Activated CD4-positive, alpha-beta T cell treated with anti-CD3 and anti-CD28 coated beads for 36 hours (primary cell): ENCODE measurements around the gene TTC21A. TPM values are rescaled to one million over a fixed set of nuclear protein-coding genes. Genes with fewer than 3 reads are reported as not detected.

Experiments
- ATAC-seq: fragments of 200-7000 bp; cut with Tn5 transposase; one replicate; pipeline ENCODE4 v1.10.0; 2021; ENCODE audit warnings: mild to moderate bottlenecking, moderate library complexity
- CTCF ChIA-PET: fragments of 350-600 bp; sonication (Branson Sonifier 250); formaldehyde crosslinking; loops from one replicate; lab custom pipeline; 2021; ENCODE audit warnings: antibody characterized with exemption; lab: Charles Lee
- POLR2A ChIA-PET: fragments of 350-600 bp; sonication (Branson Sonifier 250); formaldehyde crosslinking; loops from one replicate; lab custom pipeline; 2021; ENCODE audit warnings: antibody characterized with exemption, inconsistent platforms; lab: Charles Lee
- DNase-seq: peaks from one replicate; pipeline ENCODE4 v3.0.0-alpha.2; 2020
- H3K27ac Mint-ChIP-seq: one replicate; pipeline ENCODE4 v1.8.0; 2021; ENCODE audit warnings: mixed read lengths
- H3K27me3 Mint-ChIP-seq: one replicate; pipeline ENCODE4 v1.8.0; 2021; ENCODE audit warnings: mixed read lengths
- H3K36me3 Mint-ChIP-seq: one replicate; pipeline ENCODE4 v1.8.0; 2021; ENCODE audit warnings: low read depth, mixed read lengths
- H3K4me1 Mint-ChIP-seq: one replicate; pipeline ENCODE4 v1.8.0; 2021; ENCODE audit warnings: mixed read lengths
- H3K4me3 Mint-ChIP-seq: one replicate; pipeline ENCODE4 v1.8.0; 2021; ENCODE audit warnings: mild to moderate bottlenecking, moderate library complexity, mixed read lengths
- H3K9me3 Mint-ChIP-seq: one replicate; pipeline ENCODE4 v1.8.0; 2021; ENCODE audit warnings: low read depth, mixed read lengths
- intact Hi-C, 2 experiments: fragments of 100-400 bp; cut with DNase I in 1 of 2; cut with micrococcal nuclease in 1 of 2; formaldehyde crosslinking; loops; one replicate each; pipeline versions ENCODE4 v1.14.2 to v1.15.1; 2022 to 2024; cut with DNase I, micrococcal nuclease
- total RNA-seq, 2 experiments: library from RNA; stranded (reverse); gene quantifications; one replicate each; pipeline ENCODE4 v1.2.3, GENCODE V29; 2021

Gene TTC21A
- total RNA-seq, 2 experiments from 2014 or later, result 1.8 to 2.3 TPM

DNA sequence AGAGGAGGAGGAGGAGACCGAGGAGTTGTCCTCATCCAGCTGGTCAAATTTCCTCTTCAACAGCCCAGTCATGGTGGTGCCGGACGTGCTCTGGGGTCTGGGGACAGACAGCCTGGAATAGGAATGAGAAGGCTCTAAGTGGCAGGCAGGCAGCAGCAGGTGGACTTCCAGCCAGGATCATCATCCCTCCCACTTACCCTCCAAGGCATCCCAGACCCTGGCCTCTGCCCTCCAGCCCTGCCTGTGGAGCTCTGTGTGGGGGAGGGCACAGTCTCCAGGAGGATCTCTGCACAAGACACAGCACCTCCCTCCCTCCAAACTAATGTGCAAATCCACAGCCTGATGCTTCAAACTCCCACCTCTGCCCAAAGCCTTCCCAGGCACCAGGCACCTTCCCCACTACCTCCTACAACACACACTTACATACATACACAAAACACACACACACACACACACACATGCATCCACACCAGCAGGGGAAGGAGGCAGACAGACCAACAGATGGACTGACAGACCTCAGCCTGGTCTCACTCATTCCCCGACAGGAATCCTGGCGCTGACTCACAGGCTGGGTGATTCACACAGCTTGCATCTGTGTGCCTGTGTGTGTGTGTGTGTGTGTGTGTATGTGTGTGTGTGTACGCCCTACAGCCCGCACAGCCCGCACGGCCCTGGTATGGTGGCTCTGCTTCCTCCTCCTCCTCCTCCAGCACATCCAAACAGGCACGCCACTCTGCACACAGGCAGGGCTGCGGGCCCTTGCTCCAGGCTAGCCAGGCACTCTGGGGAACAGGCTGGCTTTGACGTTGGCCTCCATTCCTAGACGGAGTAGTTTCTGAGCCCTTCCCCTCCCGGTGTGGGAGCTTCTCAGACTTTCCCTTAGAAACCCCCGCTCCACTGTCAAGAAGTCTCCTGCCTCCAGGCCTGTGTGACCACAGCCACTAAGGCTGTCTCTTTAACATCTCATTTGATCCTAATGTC lies 39.4 kb downstream of the TTC21A start:
- peak overlapping the region; percentile 95 for H3K27ac Mint-ChIP-seq
- H3K36me3 Mint-ChIP-seq, result peaks cover 94% of the 10 kb centered on the region
- intact Hi-C loops, result no loop called here
- DNase-seq (peak; percentile 90), ATAC-seq (peak; percentile 68)
- H3K4me1 Mint-ChIP-seq, result peaks cover 68% of the 10 kb centered on the region
- H3K4me3 Mint-ChIP-seq, result peak overlapping the region; percentile 93
- no peaks in the 10 kb centered on the region for H3K9me3 Mint-ChIP-seq
- no peaks in the 10 kb centered on the region for H3K27me3 Mint-ChIP-seq
- POLR2A ChIA-PET, result interaction anchor here (1.5 kb wide), 1 partner anchor 11 kb away, joined by 4 read pairs; no protein-coding TSS in a partner anchor
- CTCF ChIA-PET, result interaction anchor here (0.6 to 2.9 kb wide), 7 partner anchors 13 to 144 kb away, joined by 3 to 10 read pairs (median 4); no protein-coding TSS in a partner anchor

DNA sequence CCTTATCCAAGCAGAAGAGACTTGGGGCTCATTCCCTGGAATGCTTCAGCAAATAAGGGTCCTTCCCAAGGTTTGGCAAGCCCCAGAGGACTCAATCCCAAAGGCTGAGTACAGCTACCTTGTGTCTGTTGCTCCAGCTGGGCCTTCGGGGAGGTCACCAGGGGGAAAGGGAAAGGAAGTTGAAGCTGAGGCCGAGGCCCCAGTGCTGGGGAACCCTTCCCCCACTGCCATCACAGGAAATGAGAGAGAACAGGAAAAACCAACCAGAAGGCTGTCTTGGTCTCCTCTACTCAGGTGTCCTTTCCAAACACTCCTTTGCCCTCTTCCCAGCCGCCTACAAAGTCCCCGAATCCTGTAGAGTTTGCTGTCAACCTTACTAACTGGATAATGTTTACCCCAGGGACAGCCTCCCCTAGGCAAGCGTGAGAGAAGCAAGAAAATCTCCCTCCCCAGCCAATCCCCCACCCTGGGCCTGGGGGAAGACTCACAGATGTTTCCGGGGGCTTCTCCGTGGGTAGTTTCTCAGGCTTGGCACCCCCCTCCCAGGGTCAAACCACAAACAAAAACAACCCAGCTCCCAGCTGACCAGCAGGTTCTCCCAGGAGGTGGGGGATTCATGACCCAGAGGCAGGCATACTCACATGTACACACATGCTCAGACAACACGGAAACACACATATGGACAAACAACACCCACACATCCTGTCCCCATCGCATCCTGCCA lies 40.4 kb downstream of the TTC21A start:
- intact Hi-C loops, result loop anchor here in 1 of 2 experiments (2.0 kb wide), 1 partner anchor 39 kb away; no protein-coding TSS in a partner anchor
- Mint-ChIP-seq H3K4me1 (peaks cover 68% of the 10 kb centered on the region), H3K27ac (peak overlapping the region; percentile 95), H3K9me3 (no peaks in the 10 kb centered on the region), H3K36me3 (peaks cover 93% of the 10 kb centered on the region), H3K4me3 (peak overlapping the region; percentile 93), H3K27me3 (no peaks in the 10 kb centered on the region)
- ATAC-seq (no peak), DNase-seq (peak; percentile 73)
- ChIA-PET POLR2A (no interaction called here), CTCF (interaction anchor here (1.4 to 2.9 kb wide), 3 partner anchors 20 to 141 kb away, joined by 4 to 10 read pairs (median 4); no protein-coding TSS in a partner anchor)

DNA sequence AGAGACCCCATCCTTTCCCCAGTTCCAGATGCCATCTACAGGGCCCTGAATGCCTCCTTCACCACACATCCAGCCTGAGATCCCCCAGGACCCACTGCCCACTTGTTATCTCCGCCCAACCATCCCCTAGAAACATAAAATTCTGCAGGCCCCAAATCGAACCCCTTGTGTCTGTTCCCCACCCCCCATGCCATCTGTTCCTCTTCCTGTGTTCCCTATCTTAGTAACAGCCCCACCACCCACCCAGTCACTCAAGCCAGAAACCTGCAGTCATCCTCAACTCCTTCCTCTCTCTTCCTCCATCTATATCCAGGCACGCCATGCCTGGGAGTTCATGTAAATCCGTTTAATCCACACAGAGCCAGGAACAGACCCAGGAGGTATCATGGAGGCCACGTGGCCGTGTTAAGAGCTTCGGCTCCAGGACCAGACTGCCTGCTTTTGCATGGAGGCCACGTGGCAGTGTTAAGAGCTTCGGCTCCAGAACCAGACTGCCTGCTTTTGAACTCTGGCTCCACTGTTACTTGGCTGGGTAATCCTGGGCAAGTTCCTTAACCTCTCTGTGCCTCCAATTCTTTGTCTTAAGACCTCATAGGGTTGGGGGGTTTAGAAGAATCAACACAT lies 41.1 kb downstream of the TTC21A start:
- H3K27ac Mint-ChIP-seq, result peak overlapping the region; percentile 95
- CTCF ChIA-PET, result interaction anchor here (1.4 to 1.6 kb wide), 3 partner anchors 21 to 139 kb away, joined by 3 to 4 read pairs (median 4); no protein-coding TSS in a partner anchor
- intact Hi-C loops, result loop anchor here in 1 of 2 experiments (2.0 kb wide), 1 partner anchor 40 kb away; no protein-coding TSS in a partner anchor
- H3K9me3 Mint-ChIP-seq, result no peaks in the 10 kb centered on the region
- H3K4me3 Mint-ChIP-seq, result peak overlapping the region; percentile 93
- POLR2A ChIA-PET, result interaction anchor here (0.6 to 2.7 kb wide), 5 partner anchors 11 to 1384 kb away, joined by 3 to 12 read pairs (median 4); no protein-coding TSS in a partner anchor
- H3K27me3 Mint-ChIP-seq, result no peaks in the 10 kb centered on the region
- no peak for ATAC-seq
- peak; percentile 38 for DNase-seq
- H3K4me1 Mint-ChIP-seq, result peaks cover 68% of the 10 kb centered on the region
- H3K36me3 Mint-ChIP-seq, result peaks cover 86% of the 10 kb centered on the region

DNA sequence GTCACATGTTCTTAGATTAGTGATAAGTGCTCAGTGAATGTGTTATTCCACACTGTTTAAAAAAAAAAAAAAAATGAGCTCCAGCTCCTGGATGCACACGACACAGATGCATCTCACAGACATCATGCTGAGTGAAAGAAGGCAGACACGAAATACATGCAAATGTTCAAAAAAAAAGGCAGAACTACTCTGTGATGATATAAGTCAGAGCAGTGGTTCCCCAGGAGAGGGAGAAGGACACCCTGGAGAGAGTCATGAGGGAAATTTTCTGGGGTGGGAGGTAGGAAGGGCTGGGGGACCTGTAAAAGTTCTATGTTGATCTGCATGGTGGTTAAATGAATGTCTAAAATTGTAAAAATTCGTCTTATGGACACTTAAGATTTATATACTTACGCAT lies 41.6 kb downstream of the TTC21A start:
- Mint-ChIP-seq H3K4me3 (peak overlapping the region; percentile 93), H3K27me3 (no peaks in the 10 kb centered on the region), H3K36me3 (peaks cover 81% of the 10 kb centered on the region), H3K9me3 (no peaks in the 10 kb centered on the region), H3K4me1 (peaks cover 66% of the 10 kb centered on the region), H3K27ac (peak overlapping the region; percentile 95)
- ATAC-seq (no peak), DNase-seq (no peak)
- POLR2A ChIA-PET, result interaction anchor here (0.6 to 2.7 kb wide), 6 partner anchors 11 to 1384 kb away, joined by 3 to 12 read pairs (median 4); no protein-coding TSS in a partner anchor
- intact Hi-C loops, result loop anchor here in 1 of 2 experiments (2.0 kb wide), 1 partner anchor 40 kb away; no protein-coding TSS in a partner anchor
- CTCF ChIA-PET, result interaction anchor here (0.5 to 1.6 kb wide), 6 partner anchors 21 to 229 kb away, joined by 3 to 4 read pairs (median 3); no protein-coding TSS in a partner anchor

DNA sequence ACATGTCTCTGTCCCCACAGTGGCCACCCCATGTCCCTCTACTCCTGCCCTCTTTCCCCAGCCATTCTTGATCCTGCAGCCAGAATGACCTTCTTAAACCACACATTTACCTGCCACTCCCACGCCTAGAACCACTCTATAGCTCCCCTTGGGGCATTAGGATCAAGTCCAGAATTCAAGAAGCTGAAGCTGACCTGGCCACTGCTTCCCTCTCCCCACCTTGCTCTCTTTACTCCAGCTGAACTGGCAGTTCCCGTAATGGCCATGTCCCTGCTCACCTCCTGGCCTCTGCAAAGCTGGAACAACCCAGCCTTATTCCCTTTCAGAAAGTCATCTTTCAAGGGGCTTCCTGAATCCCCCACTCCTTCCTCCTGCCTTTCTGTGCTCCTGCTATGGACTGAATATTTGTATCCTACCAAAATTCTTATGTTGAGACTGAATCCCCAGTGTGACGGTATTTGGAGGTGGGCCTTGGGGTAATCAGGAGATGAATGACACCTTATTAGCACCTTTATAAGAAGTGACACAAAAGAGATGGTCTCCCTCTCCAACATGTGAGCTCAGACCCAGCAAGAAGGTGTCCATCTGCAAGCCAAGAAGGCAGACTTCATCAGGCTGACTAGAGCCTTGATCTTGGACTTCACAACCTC lies 42.1 kb downstream of the TTC21A start:
- intact Hi-C loops, result loop anchor here in 1 of 2 experiments (2.0 kb wide), 1 partner anchor 41 kb away; no protein-coding TSS in a partner anchor
- Mint-ChIP-seq H3K4me1 (peaks cover 66% of the 10 kb centered on the region), H3K27ac (peak overlapping the region; percentile 95), H3K27me3 (no peaks in the 10 kb centered on the region), H3K9me3 (no peaks in the 10 kb centered on the region), H3K4me3 (peak overlapping the region; percentile 93), H3K36me3 (peaks cover 76% of the 10 kb centered on the region)
- ChIA-PET CTCF (interaction anchor here (0.5 to 1.4 kb wide), 7 partner anchors 20 to 228 kb away, joined by 3 to 4 read pairs (median 3); no protein-coding TSS in a partner anchor), POLR2A (interaction anchor here (0.6 to 2.7 kb wide), 6 partner anchors 13 to 1383 kb away, joined by 3 to 12 read pairs (median 4); no protein-coding TSS in a partner anchor)
- no peak for DNase-seq
- ATAC-seq, result no peak

DNA sequence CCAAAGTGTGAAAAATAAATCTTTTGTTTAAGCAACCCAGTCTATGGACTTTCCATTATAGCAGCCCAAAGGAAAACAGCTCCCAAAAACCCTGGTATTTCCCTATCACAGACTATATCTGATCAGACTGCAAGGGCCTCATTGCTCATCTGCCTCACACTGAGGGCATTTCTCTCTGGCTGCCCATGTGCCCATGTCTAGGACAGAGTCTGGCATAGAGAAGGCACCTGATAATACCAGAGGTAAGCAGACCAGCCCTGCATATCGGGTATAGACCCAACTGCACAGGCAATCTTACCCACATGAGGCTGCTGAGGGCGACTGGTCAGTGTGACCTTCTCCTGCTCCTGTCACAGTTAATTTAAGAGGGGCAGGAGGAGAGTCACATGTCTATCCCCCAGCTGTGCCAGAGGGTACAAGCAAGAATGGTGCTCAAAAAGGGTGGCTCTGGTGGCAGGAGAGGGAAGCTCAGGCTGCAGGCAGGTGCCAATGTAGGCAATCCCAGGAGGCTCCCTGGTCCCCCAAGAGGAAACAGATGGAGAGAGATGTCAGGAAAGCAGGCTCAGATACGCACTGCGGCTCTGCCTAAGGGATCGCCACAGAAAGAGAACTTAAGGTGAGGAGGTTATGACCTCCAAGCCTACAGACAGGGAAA lies 42.8 kb downstream of the TTC21A start:
- intact Hi-C loops, result no loop called here
- H3K36me3 Mint-ChIP-seq, result peaks cover 71% of the 10 kb centered on the region
- ChIA-PET POLR2A (interaction anchor here (0.7 to 2.7 kb wide), 7 partner anchors 11 to 138 kb away, joined by 3 to 12 read pairs (median 3); partner anchors contain the start of genes GORASP1, TTC21A and XIRP1), CTCF (interaction anchor here (0.5 to 1.4 kb wide), 6 partner anchors 18 to 227 kb away, joined by 3 to 4 read pairs (median 3); no protein-coding TSS in a partner anchor)
- H3K9me3 Mint-ChIP-seq, result no peaks in the 10 kb centered on the region
- peak overlapping the region; percentile 93 for H3K4me3 Mint-ChIP-seq
- ATAC-seq, result no peak
- peak overlapping the region; percentile 95 for H3K27ac Mint-ChIP-seq
- no peaks in the 10 kb centered on the region for H3K27me3 Mint-ChIP-seq
- H3K4me1 Mint-ChIP-seq, result peaks cover 69% of the 10 kb centered on the region
- peak; percentile 24 for DNase-seq

DNA sequence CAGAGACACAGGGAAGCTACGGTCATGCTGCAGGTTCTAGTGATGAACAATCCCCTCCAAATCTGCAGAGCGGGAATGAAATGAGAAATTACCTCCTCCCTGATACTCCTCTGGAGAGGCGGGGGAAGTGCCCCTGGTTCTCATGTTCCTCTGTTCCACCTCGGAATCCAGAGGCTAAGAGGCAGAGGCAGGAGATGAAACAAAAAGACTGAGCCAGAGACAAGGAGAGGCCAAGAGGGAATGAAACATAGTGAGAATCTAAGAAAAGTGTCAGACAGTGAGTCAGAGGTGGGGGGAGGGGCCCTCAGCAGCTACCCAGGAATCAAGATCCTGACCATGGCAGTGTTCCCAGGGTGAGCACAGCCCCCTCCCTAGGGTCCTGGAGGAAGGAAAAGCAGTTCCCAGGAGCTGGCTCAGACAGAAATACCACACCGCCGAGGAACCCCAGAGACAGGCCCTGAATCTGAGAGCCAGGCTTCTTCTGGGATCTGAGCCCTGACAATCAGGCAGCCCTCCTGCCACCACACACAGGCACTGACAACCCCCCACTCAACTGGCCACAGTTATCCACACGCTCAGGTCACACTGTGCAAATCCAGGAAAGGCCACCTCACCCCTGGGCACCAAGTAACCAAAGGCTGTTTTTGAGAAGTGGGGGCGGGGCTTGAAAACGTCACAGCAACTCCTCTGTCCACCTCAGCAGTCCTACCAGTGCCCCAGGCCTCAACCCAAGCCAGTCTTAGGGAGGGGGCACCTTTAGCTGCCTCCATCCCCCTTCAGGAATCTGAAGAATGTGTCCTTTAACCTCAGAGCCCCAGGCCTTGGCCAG lies 43.5 kb downstream of the TTC21A start:
- peak overlapping the region; percentile 95 for H3K27ac Mint-ChIP-seq
- DNase-seq (peak; percentile 86), ATAC-seq (peak; percentile 11)
- POLR2A ChIA-PET, result interaction anchor here (0.8 to 2.7 kb wide), 5 partner anchors 12 to 44 kb away, joined by 3 to 12 read pairs (median 3); partner anchors contain the start of genes GORASP1, TTC21A and XIRP1
- intact Hi-C loops, result loop anchor here in 1 of 2 experiments (1.0 kb wide), 1 partner anchor 99 kb away; the partner anchor contains the start of gene WDR48
- peaks cover 67% of the 10 kb centered on the region for H3K36me3 Mint-ChIP-seq
- peak overlapping the region; percentile 93 for H3K4me3 Mint-ChIP-seq
- H3K4me1 Mint-ChIP-seq, result peaks cover 72% of the 10 kb centered on the region
- H3K9me3 Mint-ChIP-seq, result no peaks in the 10 kb centered on the region
- CTCF ChIA-PET, result interaction anchor here (0.5 to 0.7 kb wide), 3 partner anchors 17 to 254 kb away, joined by 3 to 4 read pairs (median 3); no protein-coding TSS in a partner anchor
- no peaks in the 10 kb centered on the region for H3K27me3 Mint-ChIP-seq

DNA sequence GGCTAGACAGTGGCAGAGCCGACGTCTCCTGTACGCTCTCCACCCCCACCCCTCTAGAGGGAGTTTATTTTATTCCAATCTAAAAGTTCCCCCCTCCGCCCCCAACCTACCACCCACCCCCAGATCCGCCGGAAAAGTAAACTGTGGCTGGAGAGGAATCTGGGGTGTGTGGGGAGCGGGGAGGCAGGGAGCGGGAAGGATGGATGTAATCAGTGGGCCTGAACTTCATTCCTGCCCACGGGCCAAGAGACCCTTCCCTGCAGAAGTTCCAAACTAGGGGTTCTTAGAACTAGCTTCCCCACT lies 46.4 kb downstream of the TTC21A start:
- Mint-ChIP-seq H3K4me1 (peaks cover 47% of the 10 kb centered on the region), H3K27me3 (no peaks in the 10 kb centered on the region), H3K9me3 (no peaks in the 10 kb centered on the region), H3K4me3 (peak overlapping the region; percentile 74), H3K27ac (peak overlapping the region; percentile 80), H3K36me3 (peaks cover 38% of the 10 kb centered on the region)
- CTCF ChIA-PET, result no interaction called here
- intact Hi-C loops, result no loop called here
- no peak for ATAC-seq
- no peak for DNase-seq
- POLR2A ChIA-PET, result interaction anchor here (0.6 kb wide), 1 partner anchor 30 kb away, joined by 3 read pairs; no protein-coding TSS in a partner anchor
